Measurements from ENCODE around the gene PLAGL2.

PLAGL2 gene

DNA sequence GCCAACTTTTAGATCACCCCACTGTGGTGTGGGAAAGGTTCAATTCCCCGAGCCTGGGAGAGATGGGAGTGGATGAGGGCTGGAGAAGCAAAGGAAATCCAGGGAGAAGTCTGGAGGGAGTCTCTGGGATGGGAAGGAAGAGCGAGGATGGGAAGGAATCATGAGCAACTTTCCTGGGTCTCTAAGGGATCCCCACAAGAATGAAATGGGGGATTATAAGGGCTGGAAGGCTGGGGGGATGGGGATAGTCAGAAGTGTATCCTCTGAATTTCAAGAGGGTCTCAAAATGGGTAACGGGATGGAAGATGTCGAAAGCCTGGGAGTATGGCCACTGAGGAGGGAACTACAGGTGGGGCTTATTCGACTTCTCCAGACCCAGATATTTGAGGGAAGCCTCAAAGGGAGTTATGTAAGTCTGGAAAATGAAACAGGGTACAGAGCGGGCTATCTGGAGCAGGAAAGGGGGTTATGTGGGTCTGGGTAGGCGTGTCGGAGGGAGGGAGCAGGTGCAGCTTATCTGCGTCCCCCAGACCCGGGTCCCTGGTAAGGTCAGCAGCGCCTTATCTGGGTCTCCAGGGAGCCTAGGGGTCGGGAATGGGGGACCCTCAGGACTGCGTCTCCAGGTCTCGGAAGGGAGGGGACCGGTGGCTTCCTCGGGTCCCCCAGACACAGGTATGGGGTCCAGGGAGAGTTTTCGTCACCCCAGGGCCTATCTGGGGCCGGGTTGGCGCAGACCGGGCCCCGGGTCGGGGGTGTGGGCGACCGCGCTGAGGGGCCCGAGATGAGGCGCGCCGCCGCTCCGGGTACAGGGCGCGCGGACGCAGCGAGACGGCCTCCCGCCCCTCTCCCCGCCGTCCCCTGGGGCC is 550 bp downstream of the PLAGL2 start:
- TF ChIP-seq GABPA (IDR thresholded peaks at IDR 0.05; ENCODE audit: low read depth) (no peak), POLR2AphosphoS5 (IDR thresholded peaks at IDR 0.05; ENCODE audit: low read depth) (no peak), REST (IDR thresholded peaks at IDR 0.05; ENCODE audit: insufficient replicate concordance, low read depth) (no peak), SPI1 (IDR thresholded peaks at IDR 0.05; ENCODE audit: borderline replicate concordance, low read depth) (no peak)
- TF ChIP-seq, protein P1, sequence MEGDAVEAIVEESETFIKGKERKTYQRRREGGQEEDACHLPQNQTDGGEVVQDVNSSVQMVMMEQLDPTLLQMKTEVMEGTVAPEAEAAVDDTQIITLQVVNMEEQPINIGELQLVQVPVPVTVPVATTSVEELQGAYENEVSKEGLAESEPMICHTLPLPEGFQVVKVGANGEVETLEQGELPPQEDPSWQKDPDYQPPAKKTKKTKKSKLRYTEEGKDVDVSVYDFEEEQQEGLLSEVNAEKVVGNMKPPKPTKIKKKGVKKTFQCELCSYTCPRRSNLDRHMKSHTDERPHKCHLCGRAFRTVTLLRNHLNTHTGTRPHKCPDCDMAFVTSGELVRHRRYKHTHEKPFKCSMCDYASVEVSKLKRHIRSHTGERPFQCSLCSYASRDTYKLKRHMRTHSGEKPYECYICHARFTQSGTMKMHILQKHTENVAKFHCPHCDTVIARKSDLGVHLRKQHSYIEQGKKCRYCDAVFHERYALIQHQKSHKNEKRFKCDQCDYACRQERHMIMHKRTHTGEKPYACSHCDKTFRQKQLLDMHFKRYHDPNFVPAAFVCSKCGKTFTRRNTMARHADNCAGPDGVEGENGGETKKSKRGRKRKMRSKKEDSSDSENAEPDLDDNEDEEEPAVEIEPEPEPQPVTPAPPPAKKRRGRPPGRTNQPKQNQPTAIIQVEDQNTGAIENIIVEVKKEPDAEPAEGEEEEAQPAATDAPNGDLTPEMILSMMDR (IDR thresholded peaks at IDR 0.05; ENCODE audit: insufficient read depth, low read length): no peak
- peak overlapping the region; percentile 89 for H3K27ac ChIP-seq (replicated peaks)
- peak overlapping the region; percentile 87 for H3K4me3 ChIP-seq (replicated peaks; ENCODE audit: insufficient read depth, low read length)
- H3K27me3 ChIP-seq (ENCODE audit: insufficient read depth, poor library complexity, severe bottlenecking): no peaks in the 10 kb centered on the region
- peak in 1 of 2 experiments; percentile 8 for DNase-seq (ENCODE audit: low read depth in 1 of 2, low spot score in 1 of 2)

DNA sequence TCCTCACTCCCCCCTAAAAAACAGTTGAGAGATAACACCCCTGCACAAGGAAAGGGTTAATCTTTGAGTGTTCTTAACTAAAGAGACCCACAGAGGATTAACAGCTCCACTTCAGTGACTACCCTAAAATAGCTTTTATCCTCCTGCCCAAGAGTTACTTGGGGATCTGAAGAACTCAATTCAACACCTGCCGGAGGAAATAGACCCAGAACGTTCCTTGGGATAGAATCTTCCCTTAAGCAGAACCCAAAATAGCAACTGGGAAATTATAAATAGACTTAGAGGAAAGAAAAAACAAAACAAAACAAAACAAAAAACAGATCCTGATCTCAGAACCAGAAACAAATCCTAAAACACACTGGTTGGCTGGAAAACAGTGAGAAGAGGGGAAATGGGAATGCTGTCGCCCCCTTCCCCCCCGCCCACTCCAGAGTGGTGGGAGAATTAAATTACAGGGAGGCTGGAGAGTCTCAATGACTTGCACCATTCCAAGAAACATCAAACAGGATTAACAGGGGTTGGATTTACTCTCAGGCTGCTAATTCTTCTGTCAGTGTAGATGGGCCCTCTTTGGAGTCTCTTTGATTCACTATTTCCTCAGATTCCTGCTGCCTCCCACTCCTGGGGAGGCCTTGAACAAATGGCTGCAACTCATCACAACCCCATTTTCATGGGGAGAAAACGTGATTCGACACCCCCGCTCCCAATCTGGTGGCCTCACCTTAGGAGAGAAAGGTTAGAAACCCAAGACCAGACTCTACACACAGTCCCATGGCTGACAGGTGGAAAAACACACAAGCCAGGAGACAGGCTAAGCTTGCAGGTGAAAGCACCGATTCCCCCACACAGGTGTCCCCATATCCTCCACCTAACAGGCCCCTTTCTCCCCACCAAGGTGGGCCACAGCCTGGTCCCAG is 1.4 kb downstream of the PLAGL2 start:
- peak overlapping the region; percentile 87 for H3K4me3 ChIP-seq (replicated peaks; ENCODE audit: insufficient read depth, low read length)
- DNase-seq (ENCODE audit: low read depth in 1 of 2, low spot score in 1 of 2): no peak
- H3K27me3 ChIP-seq (ENCODE audit: insufficient read depth, poor library complexity, severe bottlenecking): no peaks in the 10 kb centered on the region
- H3K27ac ChIP-seq (replicated peaks): peak overlapping the region; percentile 89
- TF ChIP-seq POLR2AphosphoS5 (IDR thresholded peaks at IDR 0.05; ENCODE audit: low read depth) (no peak), SPI1 (IDR thresholded peaks at IDR 0.05; ENCODE audit: borderline replicate concordance, low read depth) (no peak), GABPA (IDR thresholded peaks at IDR 0.05; ENCODE audit: low read depth) (no peak), REST (IDR thresholded peaks at IDR 0.05; ENCODE audit: insufficient replicate concordance, low read depth) (no peak)
- TF ChIP-seq, protein P1 (IDR thresholded peaks at IDR 0.05; ENCODE audit: insufficient read depth, low read length): no peak

DNA sequence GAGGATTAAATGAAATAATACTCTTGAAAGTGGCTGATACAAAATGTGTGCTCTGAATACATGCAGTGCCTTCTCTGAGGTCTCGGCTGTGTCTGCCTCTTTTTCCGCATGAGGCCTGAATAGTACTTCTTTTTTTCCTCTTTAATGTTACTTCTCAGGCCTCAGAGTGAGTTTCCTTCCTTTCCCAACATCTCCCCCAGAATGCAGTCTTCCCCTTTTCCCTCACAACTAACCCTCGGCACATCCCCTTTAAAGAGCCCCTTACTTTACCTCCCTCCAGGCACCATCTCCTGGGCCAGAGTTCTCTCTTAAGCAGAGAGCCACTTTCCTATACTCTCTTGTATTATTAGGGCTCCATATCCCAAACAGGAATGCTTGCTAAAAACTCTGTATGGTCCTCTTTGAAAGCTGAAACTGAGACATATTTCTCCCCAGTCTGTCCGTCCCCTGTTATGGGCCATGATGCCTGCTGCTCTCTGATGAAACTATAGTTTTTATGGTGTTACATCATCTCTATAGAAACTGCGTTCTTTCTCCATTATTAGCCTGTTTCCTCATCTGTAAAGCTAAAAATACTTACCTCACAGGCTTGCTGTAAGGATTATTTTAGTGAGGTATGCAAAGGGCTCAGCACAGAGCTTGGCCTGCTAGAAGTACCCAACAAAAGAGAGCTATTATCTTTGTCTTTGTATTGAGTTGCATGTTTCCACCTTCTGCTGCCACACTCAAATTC is 2.3 kb downstream of the PLAGL2 start:
- Histone ChIP-seq H3K27me3 (ENCODE audit: insufficient read depth, poor library complexity, severe bottlenecking) (no peaks in the 10 kb centered on the region), H3K4me3 (replicated peaks; ENCODE audit: insufficient read depth, low read length) (peak overlapping the region; percentile 87), H3K27ac (replicated peaks) (peak overlapping the region; percentile 89)
- TF ChIP-seq SPI1 (IDR thresholded peaks at IDR 0.05; ENCODE audit: borderline replicate concordance, low read depth) (peak; percentile 64; the same call in 1 of the 2 replicates), REST (IDR thresholded peaks at IDR 0.05; ENCODE audit: insufficient replicate concordance, low read depth) (no peak)
- peak; percentile 50 to 61 for DNase-seq (ENCODE audit: low read depth in 1 of 2, low spot score in 1 of 2)

Measured in HL-60 (cell line).